PC-9 (cell line): ENCODE measurements around the gene DISC1. TPM values are rescaled to one million over a fixed set of nuclear protein-coding genes. Genes with fewer than 3 reads are reported as not detected.

ENCODE experiments used
- BruUV-seq: library from RNA; stranded (reverse); fragments of 400-500 nt; replicated peaks from 2 replicates; lab custom pipeline; 2021; lab: Mats Ljungman, UMichigan
- CTCF ChIA-PET: fragments of 300-600 bp; sonication (Branson Sonifier 250); formaldehyde crosslinking; loops from one replicate; lab custom pipeline; 2022; ENCODE audit warnings: antibody characterized with exemption; lab: Charles Lee
- POLR2A ChIA-PET: fragments of 300-600 bp; sonication (Branson Sonifier 250); formaldehyde crosslinking; loops from one replicate; lab custom pipeline; 2022; ENCODE audit warnings: antibody characterized with exemption; ENCODE audit not compliant: unreplicated experiment; lab: Charles Lee
- DNase-seq, 2 experiments: peaks; one replicate each; pipeline versions ENCODE4 v3.0.0 to v3.0.0-alpha.2; 2015 to 2022; ENCODE audit warnings: mixed read lengths in 1 of 2
- H2AFZ ChIP-seq: fragments of 200-600 bp; sonication (generic); 2 replicates; pipeline ENCODE4 v1.8.1; 2017; ENCODE audit warnings: antibody characterized with exemption
- H3F3A ChIP-seq: fragments of 200-600 bp; sonication (generic); 2 replicates; pipeline ENCODE4 v1.8.1; 2017; ENCODE audit warnings: antibody characterized with exemption, mild to moderate bottlenecking, low read depth; ENCODE audit not compliant: insufficient read depth
- H3K27ac ChIP-seq: fragments of 200-600 bp; sonication (generic); 2 replicates; pipeline ENCODE4 v1.6.1; 2016; ENCODE audit warnings: mixed run types
- H3K27me3 ChIP-seq: fragments of 200-600 bp; sonication (generic); 2 replicates; pipeline ENCODE4 v1.6.1; 2016; ENCODE audit warnings: low read depth, mixed run types; ENCODE audit not compliant: insufficient read depth
- H3K36me3 ChIP-seq: fragments of 200-600 bp; sonication (generic); 2 replicates; pipeline ENCODE4 v1.6.1; 2016; ENCODE audit warnings: low read depth, mixed run types
- H3K4me1 ChIP-seq: fragments of 200-600 bp; sonication (generic); replicated peaks from 2 replicates; pipeline ENCODE4 v1.6.1; 2016; ENCODE audit warnings: mixed run types; ENCODE audit not compliant: insufficient read depth
- H3K4me2 ChIP-seq: fragments of 200-600 bp; sonication (generic); 2 replicates; pipeline ENCODE4 v1.6.1; 2017; ENCODE audit warnings: mixed run types
- H3K4me3 ChIP-seq: fragments of 200-600 bp; sonication (generic); 2 replicates; pipeline ENCODE4 v1.6.1; 2016; ENCODE audit warnings: mixed run types
- H3K79me2 ChIP-seq: fragments of 200-600 bp; sonication (generic); 2 replicates; pipeline ENCODE4 v1.6.1; 2017; ENCODE audit warnings: low read depth, mixed run types
- H3K9me2 ChIP-seq: fragments of 200-600 bp; sonication (generic); 2 replicates; pipeline ENCODE4 v1.8.1; 2017; ENCODE audit warnings: mild to moderate bottlenecking; ENCODE audit not compliant: insufficient read depth
- H3K9me3 ChIP-seq: fragments of 200-600 bp; sonication (generic); 2 replicates; pipeline ENCODE4 v1.8.1; 2016; ENCODE audit warnings: low read depth; ENCODE audit not compliant: insufficient read depth
- H4K20me1 ChIP-seq: fragments of 200-600 bp; sonication (generic); 2 replicates; pipeline ENCODE4 v1.8.1; 2017; ENCODE audit not compliant: insufficient read depth
- CTCF ChIP-seq: fragments of 200-600 bp; sonication (generic); conservative IDR thresholded peaks from 2 replicates; pipeline ENCODE4 v1.6.1; 2017; ENCODE audit warnings: mixed run types, antibody characterized with exemption, mild to moderate bottlenecking, moderate library complexity
- EZH2 ChIP-seq: fragments of 200-600 bp; sonication (generic); IDR thresholded peaks from 2 replicates; pipeline ENCODE4 v1.8.0; 2017; ENCODE audit warnings: antibody characterized with exemption, low read depth
- intact Hi-C: fragments of 100-400 bp; cut with micrococcal nuclease; formaldehyde crosslinking; loops from one replicate; pipeline ENCODE4 v1.10.0; 2022; ENCODE audit not compliant: unreplicated experiment
- total RNA-seq: library from RNA; stranded (reverse); gene quantifications from 2 replicates; pipeline ENCODE4 v1.2.3, GENCODE V29; 2021

The DISC1 gene
- total RNA-seq, 1 experiment from 2014 or later: 7.4 TPM

GRCh38 chr1:232011961-232012360, 385.4 kb downstream of the DISC1 start:
- Histone ChIP-seq H4K20me1 (no peaks in the 10 kb centered on the region), H3K27ac (no peak overlapping the region), H3F3A (no peaks in the 10 kb centered on the region), H3K4me2 (no peak overlapping the region), H3K27me3 (no peaks in the 10 kb centered on the region), H3K9me3 (no peaks in the 10 kb centered on the region), H3K4me3 (no peak overlapping the region), H2AFZ (no peak overlapping the region), H3K79me2 (no peaks in the 10 kb centered on the region), H3K9me2 (no peaks in the 10 kb centered on the region), H3K36me3 (no peaks in the 10 kb centered on the region), H3K4me1 (no peaks in the 10 kb centered on the region)
- TF ChIP-seq EZH2 (no peak), CTCF (no peak)
- POLR2A ChIA-PET: no interaction called here
- no peak for DNase-seq
- intact Hi-C loops: no loop called here
- BruUV-seq: no TSS peak
- CTCF ChIA-PET: no interaction called here

GRCh38 chr1:232012773-232013386, 386.3 kb downstream of the DISC1 start:
- Histone ChIP-seq H3K9me2 (no peaks in the 10 kb centered on the region), H3K27me3 (no peaks in the 10 kb centered on the region), H3K9me3 (no peaks in the 10 kb centered on the region), H3F3A (no peaks in the 10 kb centered on the region), H3K79me2 (no peaks in the 10 kb centered on the region), H3K27ac (no peak overlapping the region), H3K4me1 (no peaks in the 10 kb centered on the region), H3K36me3 (no peaks in the 10 kb centered on the region), H3K4me2 (no peak overlapping the region), H4K20me1 (no peaks in the 10 kb centered on the region), H3K4me3 (no peak overlapping the region), H2AFZ (no peak overlapping the region)
- DNase-seq: no peak
- POLR2A ChIA-PET: no interaction called here
- no TSS peak for BruUV-seq
- TF ChIP-seq EZH2: no peak
- no peak for TF ChIP-seq CTCF
- CTCF ChIA-PET: no interaction called here
- intact Hi-C loops: no loop called here

DNA sequence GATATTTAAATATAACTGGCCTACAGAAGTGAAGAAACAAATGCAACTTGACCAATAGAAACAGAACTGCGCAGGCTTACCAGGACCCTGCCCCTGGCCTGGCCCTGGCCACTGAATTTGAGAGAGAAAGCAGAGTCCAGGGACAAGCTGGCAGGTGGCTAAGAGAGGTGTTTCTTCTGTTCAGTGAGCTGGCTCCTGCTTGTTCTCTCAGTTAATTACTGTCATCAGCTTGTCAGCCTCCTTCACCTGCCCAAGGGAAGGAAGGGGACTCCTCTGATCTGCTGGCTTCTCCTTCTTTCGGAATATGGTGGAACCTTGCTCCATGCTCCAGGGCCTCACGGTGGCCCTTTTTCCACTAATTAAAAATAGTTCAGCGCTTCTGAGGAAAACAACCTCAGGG, 388.4 kb downstream of the DISC1 start:
- Histone ChIP-seq H3K79me2 (no peaks in the 10 kb centered on the region), H4K20me1 (no peaks in the 10 kb centered on the region), H3K4me2 (no peak overlapping the region), H3K9me3 (no peaks in the 10 kb centered on the region), H2AFZ (no peak overlapping the region), H3F3A (no peaks in the 10 kb centered on the region), H3K27me3 (no peaks in the 10 kb centered on the region), H3K36me3 (no peaks in the 10 kb centered on the region), H3K4me1 (no peaks in the 10 kb centered on the region), H3K4me3 (no peak overlapping the region), H3K27ac (no peak overlapping the region), H3K9me2 (no peaks in the 10 kb centered on the region)
- ChIA-PET CTCF (no interaction called here), POLR2A (no interaction called here)
- no peak for DNase-seq
- BruUV-seq: no TSS peak
- TF ChIP-seq EZH2 (no peak), CTCF (no peak)
- intact Hi-C loops: no loop called here
